OCI-LY7 (cell line): ENCODE data around the gene HOXB3. TPM values are rescaled to one million over a fixed set of nuclear protein-coding genes. Genes with fewer than 3 reads are reported as not detected.

ENCODE experiments used
- BruUV-seq: library from RNA; stranded (reverse); fragments of 400-500 nt; replicated peaks from 2 replicates; lab custom pipeline; 2021; lab: Mats Ljungman, UMichigan
- CTCF ChIA-PET: fragments of 300-600 bp; sonication (Branson Sonifier 250); formaldehyde crosslinking; loops from one replicate; lab custom pipeline; 2022; ENCODE audit warnings: antibody characterized with exemption; ENCODE audit not compliant: unreplicated experiment; lab: Charles Lee
- POLR2A ChIA-PET: fragments of 300-600 bp; sonication (Branson Sonifier 250); formaldehyde crosslinking; loops from one replicate; lab custom pipeline; 2022; ENCODE audit warnings: antibody characterized with exemption; lab: Charles Lee
- DNase-seq: peaks from one replicate; pipeline ENCODE4 v3.0.0-alpha.2; 2015; ENCODE audit warnings: low spot score
- H2AFZ ChIP-seq: fragments of 200-600 bp; sonication (generic), shearing (Covaris generic); 2 replicates; pipeline ENCODE4 v1.6.1; 2014; ENCODE audit warnings: mild to moderate bottlenecking, antibody characterized with exemption, low read length, moderate library complexity
- H3K27ac ChIP-seq: fragments of 200-600 bp; sonication (generic); 2 replicates; pipeline ENCODE4 v1.5.1; 2014; ENCODE audit warnings: mixed run types, low read depth, mild to moderate bottlenecking, moderate library complexity, low read length, inconsistent platforms; ENCODE audit not compliant: poor library complexity, severe bottlenecking
- H3K36me3 ChIP-seq: fragments of 200-600 bp; sonication (generic); 2 replicates; pipeline ENCODE4 v1.6.1; 2014; ENCODE audit warnings: mild to moderate bottlenecking, antibody characterized with exemption, low read length, moderate library complexity, mixed read lengths; ENCODE audit not compliant: insufficient read depth
- H3K4me1 ChIP-seq: fragments of 200-600 bp; sonication (generic); 2 replicates; pipeline ENCODE4 v1.5.1; 2014; ENCODE audit warnings: mild to moderate bottlenecking, low read length; ENCODE audit not compliant: insufficient read depth, poor library complexity, severe bottlenecking
- H3K4me2 ChIP-seq: fragments of 200-600 bp; sonication (generic); 2 replicates; pipeline ENCODE4 v1.6.1; 2014; ENCODE audit warnings: mild to moderate bottlenecking, low read length
- H3K4me3 ChIP-seq: fragments of 200-600 bp; sonication (generic); 2 replicates; pipeline ENCODE4 v1.5.1; 2014; ENCODE audit warnings: mild to moderate bottlenecking, low read depth, low read length; ENCODE audit not compliant: poor library complexity, severe bottlenecking
- H3K79me2 ChIP-seq: fragments of 200-600 bp; sonication (generic); 2 replicates; pipeline ENCODE4 v1.6.1; 2016; ENCODE audit warnings: low read depth, mild to moderate bottlenecking, low read length, moderate library complexity, mixed read lengths; ENCODE audit not compliant: insufficient read depth
- H3K9me2 ChIP-seq: fragments of 200-600 bp; sonication (generic); 2 replicates; pipeline ENCODE4 v1.6.1; 2016; ENCODE audit warnings: mild to moderate bottlenecking, low read length, mixed read lengths; ENCODE audit not compliant: insufficient read depth
- H3K9me3 ChIP-seq: fragments of 200-600 bp; sonication (generic); 2 replicates; pipeline ENCODE4 v1.6.1; 2014; ENCODE audit warnings: mild to moderate bottlenecking, mixed run types, low read length, mixed read lengths
- H4K20me1 ChIP-seq: fragments of 200-600 bp; sonication (generic); 2 replicates; pipeline ENCODE4 v1.6.1; 2014; ENCODE audit warnings: mild to moderate bottlenecking, antibody characterized with exemption, low read length, moderate library complexity, mixed read lengths; ENCODE audit not compliant: insufficient read depth
- EZH2phosphoT487 ChIP-seq: fragments of 200-600 bp; sonication (generic); IDR thresholded peaks from 2 replicates; pipeline ENCODE4 v1.6.1; 2018; ENCODE audit warnings: low read depth, borderline replicate concordance, mild to moderate bottlenecking, mixed run types, antibody characterized with exemption, low read length, moderate library complexity, mixed read lengths
- intact Hi-C: fragments of 100-400 bp; cut with micrococcal nuclease; formaldehyde crosslinking; loops from one replicate; pipeline ENCODE4 v1.10.0; 2022; ENCODE audit not compliant: unreplicated experiment
- total RNA-seq, 2 experiments: library from RNA; depleted of rRNA in 1 of 2; stranded (reverse); fragments of >200 nt in 1 of 2; shearing (Covaris generic) in 1 of 2; gene quantifications; 2 replicates each; pipeline ENCODE4 v1.2.3, GENCODE V29; 2014 to 2022
- TF ChIP-seq, protein P1 (sequence below): fragments of 200-600 bp; sonication (generic); conservative IDR thresholded peaks from 2 replicates; pipeline ENCODE4 v1.5.1; 2014; ENCODE audit warnings: mild to moderate bottlenecking, antibody characterized with exemption, low read length, moderate library complexity, mixed read lengths

HOXB3 gene
- total RNA-seq, 2 experiments from 2014 or later: 7.7 to 13.0 TPM

- intact Hi-C loops: no loop called here
- Histone ChIP-seq H4K20me1 (no peaks in the 10 kb centered on the region), H3K4me3 (peak overlapping the region; percentile 85), H2AFZ (peak overlapping the region; percentile 45; the same call in 1 of the 2 replicates), H3K9me2 (no peaks in the 10 kb centered on the region), H3K9me3 (no peaks in the 10 kb centered on the region), H3K79me2 (peaks cover 6% of the 10 kb centered on the region; the same call in 1 of the 2 replicates), H3K27ac (no peak overlapping the region), H3K36me3 (peaks cover 5% of the 10 kb centered on the region; the same call in 1 of the 2 replicates), H3K4me2 (peak overlapping the region; percentile 77), H3K4me1 (peaks cover 19% of the 10 kb centered on the region)
- ChIA-PET POLR2A (no interaction called here), CTCF (interaction anchor here (0.6 kb wide), 2 partner anchors 29 to 330 kb away, joined by 6 to 8 read pairs; no protein-coding TSS in a partner anchor)
- peak; percentile 25 for DNase-seq
- TF ChIP-seq, protein P1, sequence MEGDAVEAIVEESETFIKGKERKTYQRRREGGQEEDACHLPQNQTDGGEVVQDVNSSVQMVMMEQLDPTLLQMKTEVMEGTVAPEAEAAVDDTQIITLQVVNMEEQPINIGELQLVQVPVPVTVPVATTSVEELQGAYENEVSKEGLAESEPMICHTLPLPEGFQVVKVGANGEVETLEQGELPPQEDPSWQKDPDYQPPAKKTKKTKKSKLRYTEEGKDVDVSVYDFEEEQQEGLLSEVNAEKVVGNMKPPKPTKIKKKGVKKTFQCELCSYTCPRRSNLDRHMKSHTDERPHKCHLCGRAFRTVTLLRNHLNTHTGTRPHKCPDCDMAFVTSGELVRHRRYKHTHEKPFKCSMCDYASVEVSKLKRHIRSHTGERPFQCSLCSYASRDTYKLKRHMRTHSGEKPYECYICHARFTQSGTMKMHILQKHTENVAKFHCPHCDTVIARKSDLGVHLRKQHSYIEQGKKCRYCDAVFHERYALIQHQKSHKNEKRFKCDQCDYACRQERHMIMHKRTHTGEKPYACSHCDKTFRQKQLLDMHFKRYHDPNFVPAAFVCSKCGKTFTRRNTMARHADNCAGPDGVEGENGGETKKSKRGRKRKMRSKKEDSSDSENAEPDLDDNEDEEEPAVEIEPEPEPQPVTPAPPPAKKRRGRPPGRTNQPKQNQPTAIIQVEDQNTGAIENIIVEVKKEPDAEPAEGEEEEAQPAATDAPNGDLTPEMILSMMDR: no peak
- TF ChIP-seq EZH2phosphoT487: no peak
- no TSS peak for BruUV-seq
Observed at GRCh38 chr17:48577330-48577945, 12.6 kb downstream of the HOXB3 start.

- Histone ChIP-seq H3K36me3 (peaks cover 5% of the 10 kb centered on the region; the same call in 1 of the 2 replicates), H3K4me1 (peaks cover 19% of the 10 kb centered on the region), H4K20me1 (no peaks in the 10 kb centered on the region), H3K4me2 (peak overlapping the region; percentile 77), H3K9me2 (no peaks in the 10 kb centered on the region), H3K9me3 (no peaks in the 10 kb centered on the region), H2AFZ (no peak overlapping the region), H3K27ac (no peak overlapping the region), H3K79me2 (peaks cover 6% of the 10 kb centered on the region; the same call in 1 of the 2 replicates), H3K4me3 (peak overlapping the region; percentile 85)
- intact Hi-C loops: no loop called here
- DNase-seq: no peak
- no TSS peak for BruUV-seq
- CTCF ChIA-PET: interaction anchor here (0.6 kb wide), 1 partner anchor 28 kb away, joined by 6 read pairs; no protein-coding TSS in a partner anchor
- TF ChIP-seq, protein P1: no peak
- no peak for TF ChIP-seq EZH2phosphoT487
- POLR2A ChIA-PET: no interaction called here
Observed at GRCh38 chr17:48576479-48577309, 13.3 kb downstream of the HOXB3 start.
